HG03045 (cell line): ENCODE results near the gene KLHL4.
"Not testable (repeated sequence)": the region's sequence is repeated elsewhere in the genome, so short reads cannot be mapped to it uniquely, and the experiment has no call there.

ENCODE experiments used
- ATAC-seq: cut with Tn5 transposase; IDR thresholded peaks from one replicate; pipeline ENCODE4 v1.9.1; 2021; ENCODE audit warnings: mild to moderate bottlenecking, moderate library complexity; ENCODE audit not compliant: unreplicated experiment

The KLHL4 gene

GRCh38 chrX:87641439-87641838, 123.8 kb downstream of the KLHL4 start:
- ATAC-seq = not testable (repeated sequence)

DNA sequence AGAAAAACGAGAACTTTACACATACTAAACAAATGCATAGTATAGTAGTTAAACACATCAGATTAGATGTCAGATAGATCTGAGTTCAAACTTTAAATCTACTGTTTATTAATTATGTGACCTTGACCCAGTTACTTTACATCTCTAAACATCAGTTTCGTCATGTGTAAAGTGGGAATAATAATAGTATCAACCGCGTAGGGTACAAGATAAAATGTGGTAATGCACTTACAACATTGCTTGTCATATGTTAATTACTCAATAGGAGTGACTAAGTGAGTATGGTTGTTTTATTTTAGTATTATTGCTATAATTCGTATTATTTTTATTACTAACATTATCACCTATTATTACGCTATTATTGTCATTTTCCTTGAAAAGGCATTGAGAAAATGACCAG, 144.2 kb downstream of the KLHL4 start:
- ATAC-seq = no peak

DNA sequence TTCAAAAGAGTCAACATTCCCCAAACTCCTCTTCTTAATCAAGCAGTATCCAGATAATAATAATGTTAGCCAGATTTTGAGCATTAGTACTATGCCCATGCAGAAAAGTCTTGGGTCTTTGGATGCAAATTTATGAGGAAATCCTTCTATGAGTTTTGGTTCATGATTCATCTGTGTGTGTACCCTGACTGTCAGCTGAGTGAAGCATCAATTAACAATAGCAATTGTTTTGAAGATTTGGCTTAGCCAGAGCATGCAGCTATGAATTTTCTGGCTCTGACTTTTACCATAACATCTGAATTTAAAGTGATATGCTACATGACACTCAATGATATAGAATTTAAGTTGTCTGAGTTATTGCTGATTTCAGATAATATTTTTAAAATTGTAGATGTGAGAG, 145.8 kb downstream of the KLHL4 start:
- no peak for ATAC-seq

DNA sequence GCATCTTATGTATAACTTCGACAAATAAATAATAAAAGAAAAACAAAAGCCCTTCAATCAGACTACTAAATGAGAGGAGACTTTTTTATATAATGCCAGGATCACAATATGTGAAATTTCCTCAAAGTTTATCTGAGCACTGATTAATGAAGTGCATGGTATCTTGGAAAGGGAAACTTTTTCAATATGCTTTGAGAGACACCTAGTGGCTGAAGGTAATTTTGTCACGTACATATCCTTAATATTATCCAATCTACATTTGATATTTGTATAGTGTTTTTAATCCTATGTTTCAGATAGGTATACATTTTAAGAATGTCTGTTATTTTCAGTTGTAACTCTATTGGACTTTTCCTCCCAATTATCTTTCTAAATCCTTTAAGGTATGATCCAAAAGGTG, 146.8 kb downstream of the KLHL4 start:
- no peak for ATAC-seq

- no peak for ATAC-seq
Measured at GRCh38 chrX:87679849-87680248, 162.2 kb downstream of the KLHL4 start.

- no peak for ATAC-seq
Measured at GRCh38 chrX:87687703-87688102, 170.1 kb downstream of the KLHL4 start.

DNA sequence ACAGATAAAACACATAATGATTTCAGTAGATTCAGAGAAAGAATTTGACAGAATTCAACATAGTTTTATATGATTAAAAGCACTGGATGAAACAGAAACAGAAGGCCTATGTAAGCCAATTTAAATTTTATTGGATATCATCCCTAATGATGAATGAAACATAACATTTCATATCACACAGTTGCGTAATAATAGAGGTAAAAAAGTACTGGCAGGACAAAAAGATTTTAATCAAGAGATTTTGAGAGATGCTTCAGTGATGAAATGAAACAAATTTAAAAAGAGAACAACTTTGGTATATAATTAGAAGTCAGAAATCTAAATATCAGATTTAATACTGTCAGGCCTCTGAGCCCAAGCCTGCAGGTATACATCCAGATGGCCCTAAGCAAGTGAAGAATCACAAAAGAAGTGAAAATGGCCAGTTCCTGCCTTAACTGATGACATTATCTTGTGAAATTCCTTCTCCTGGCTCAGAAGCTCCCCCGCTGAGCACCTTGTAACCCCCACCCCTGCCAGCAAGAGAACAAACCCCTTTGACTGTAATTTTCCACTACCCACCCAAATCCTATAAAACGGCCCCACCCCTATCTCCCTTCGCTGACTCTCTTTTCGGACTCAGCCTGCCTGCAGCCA, 170.6 kb downstream of the KLHL4 start:
- ATAC-seq = not testable (repeated sequence)

DNA sequence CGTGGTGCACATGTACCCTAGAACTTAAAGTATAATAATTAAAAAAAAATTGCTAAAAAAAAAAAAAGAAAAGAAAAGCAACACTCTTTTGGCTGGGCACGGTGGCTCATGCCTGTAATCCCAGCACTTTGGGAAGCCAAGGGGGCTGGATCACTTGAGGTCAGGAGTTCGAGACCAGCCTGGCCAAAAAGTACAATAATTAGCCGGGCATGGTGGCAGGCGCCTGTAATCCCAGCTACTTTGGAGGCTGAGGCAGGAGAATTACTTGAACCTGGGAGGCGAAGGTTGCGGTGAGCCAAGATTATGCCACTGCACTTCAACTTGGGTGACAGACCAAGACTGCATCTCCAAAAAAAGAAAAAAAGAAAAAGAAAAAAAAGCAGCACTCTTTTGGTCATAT, 171.6 kb downstream of the KLHL4 start:
- ATAC-seq = not testable (repeated sequence)

DNA sequence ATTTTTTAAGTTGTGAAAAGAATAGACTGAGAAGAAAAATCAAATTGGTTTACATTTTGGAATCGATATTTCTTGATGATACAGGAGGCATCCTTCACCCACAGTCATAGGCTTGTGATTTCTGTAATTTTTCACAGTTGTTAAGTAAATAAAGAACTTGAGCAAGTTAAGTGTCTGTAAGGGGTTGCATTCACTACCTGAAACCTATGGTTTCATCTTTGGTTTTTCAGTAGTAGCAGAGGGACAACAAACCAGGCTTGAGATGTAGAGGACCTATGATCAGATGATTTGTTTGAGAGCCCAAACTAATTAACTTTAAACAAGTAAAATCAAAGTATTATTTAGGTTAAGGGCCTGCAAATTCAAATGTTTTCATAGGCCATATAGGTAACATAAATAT, 175.6 kb downstream of the KLHL4 start:
- ATAC-seq = no peak

DNA sequence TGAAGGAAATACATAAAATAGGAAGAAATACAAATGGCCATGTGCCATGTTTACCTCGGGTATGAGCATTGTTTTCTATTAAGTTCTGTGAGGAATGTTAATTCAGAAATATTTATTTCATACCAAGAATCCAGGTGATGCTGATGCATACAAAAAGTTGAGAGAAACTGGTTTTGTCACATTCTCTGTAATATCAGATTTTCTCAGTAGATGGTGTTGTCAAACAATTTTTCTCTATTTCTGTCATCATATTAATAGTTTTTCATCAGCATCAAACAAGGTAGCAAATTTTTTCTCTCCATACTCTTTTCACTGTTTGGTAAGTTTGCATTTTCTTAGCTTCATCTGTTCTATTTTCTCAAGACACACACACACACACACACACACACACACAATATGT, 179.8 kb downstream of the KLHL4 start:
- no peak for ATAC-seq

- no peak for ATAC-seq
Measured at GRCh38 chrX:87702795-87703194, 185.2 kb downstream of the KLHL4 start.

GRCh38 chrX:87703469-87703868, 185.9 kb downstream of the KLHL4 start:
- not testable (repeated sequence) for ATAC-seq

GRCh38 chrX:87706134-87706533, 188.5 kb downstream of the KLHL4 start:
- ATAC-seq = no peak

DNA sequence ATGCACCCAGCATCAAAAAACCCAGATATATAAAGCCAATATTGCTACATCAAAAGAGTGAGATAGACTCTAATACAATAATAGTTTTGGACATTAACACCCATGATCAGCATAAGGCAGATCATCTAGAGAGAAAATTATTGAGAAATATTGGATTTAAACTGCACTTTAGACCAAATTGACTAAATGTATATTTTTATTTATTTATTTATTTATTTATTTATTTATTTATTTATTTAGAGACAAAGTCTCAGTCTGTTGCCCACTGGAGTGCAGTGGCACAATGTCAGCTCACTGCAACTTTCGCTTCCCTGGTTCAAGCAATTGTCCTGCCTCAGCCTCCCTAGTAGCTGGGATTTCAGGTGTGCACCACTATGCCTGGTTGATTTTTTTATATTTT, 193.0 kb downstream of the KLHL4 start:
- ATAC-seq = no peak
